GM21786 (cell line): ENCODE results near the gene MED13L.

ENCODE experiments used
- ATAC-seq: cut with Tn5 transposase; IDR thresholded peaks from one replicate; pipeline ENCODE4 v1.9.1; 2021; ENCODE audit not compliant: unreplicated experiment

Gene MED13L

DNA sequence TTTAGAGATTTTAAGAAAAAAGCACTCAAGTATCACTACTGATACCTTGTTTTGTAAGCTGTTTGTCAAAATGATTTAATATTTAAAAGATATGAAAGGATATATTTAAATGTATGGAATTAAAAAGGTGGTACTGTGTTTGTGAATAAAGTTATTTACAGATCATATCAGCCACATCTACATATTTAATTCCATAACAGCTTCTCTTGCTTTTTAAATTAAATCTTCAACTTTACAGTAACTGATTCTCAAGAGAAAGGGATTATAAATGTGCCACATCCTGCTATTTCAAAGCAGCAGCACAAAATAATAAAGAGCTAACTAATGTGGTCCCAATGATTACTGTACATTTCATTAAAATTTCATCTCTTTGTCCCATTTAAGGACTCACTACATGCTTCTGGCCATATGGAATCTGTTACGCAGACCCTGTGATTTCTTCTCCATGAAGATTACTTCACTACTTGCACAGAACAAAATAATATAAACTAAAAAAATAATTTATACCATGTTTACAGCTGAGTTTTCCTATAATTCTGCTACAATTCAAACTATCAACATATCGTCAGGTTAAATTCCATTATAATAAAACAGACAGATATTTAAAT, 117.8 kb downstream of the MED13L start:
- ATAC-seq = no peak

DNA sequence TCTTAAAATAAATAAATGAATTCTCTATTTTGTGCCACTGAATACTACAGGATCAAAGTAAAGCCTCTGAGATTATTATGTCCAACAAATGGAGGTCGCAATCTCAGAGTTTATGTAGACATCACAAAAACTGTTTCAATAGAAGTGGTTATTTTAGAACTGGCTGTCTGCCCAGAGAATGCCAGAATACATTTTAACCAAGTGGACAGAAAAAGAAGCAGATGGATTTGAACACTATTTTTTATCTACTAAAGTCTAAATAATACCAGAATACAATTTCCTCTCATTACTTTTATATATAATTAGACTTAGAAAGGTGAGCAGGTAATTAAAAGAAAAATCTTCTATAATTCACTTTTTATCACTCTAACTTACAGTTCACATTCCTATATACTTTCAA, 118.3 kb downstream of the MED13L start:
- ATAC-seq = no peak

DNA sequence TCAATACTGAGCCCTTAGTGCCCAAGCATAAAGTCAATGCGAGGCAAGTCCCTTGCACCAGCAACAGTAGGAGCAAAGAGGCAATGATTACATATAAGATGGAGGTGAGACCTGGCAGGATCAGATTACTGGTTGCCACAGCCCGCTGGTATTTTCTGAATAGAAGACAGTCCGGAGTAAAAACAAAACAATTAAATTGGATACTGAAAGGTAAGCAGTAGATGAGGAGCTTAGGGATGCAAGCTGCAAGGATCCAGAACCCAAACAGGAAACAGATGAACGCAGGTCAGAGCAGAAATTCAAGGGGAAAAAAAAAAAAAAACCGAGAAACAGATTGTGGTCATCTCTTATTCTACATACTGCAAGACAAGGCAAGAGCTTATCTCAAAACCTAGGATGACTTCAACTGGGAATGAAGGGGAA, 119.6 kb downstream of the MED13L start:
- ATAC-seq = no peak

DNA sequence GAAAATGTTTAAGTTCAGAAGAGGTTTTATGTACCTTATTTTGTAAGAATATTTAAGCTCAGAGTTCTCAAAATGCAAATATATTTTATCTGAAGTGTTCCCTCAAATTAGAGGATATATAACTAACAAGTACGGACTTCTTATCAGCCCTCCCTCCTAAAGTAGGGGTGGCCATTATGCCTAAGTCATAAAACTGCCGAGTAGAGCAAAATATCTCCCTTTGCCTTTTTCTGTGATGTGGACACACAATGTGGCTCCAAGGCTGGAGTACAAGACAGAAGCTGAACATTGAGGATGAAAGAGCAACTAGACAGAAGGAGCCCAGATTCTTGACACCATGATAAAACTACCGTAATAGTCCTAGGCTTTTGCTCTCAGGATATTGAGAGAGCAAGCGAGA, 120.9 kb downstream of the MED13L start:
- no peak for ATAC-seq

DNA sequence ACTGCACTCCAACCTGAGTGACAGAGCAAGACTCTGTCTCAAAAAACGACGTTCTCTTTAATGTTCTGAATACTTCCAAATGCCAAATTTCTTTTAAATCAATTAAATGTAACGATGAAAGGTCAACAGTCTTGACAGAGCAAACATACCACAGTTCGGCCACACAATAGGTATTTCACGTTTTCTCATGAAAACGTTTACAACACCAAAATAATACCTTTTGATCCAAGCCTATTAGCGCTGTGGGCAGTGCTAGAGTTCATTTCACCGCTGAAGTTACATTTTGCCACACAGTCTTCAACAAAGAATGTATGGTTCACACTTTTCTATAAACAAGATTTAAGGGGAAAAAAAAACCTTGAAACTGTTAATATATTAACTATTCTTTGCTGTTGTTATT, 122.1 kb downstream of the MED13L start:
- no peak for ATAC-seq

DNA sequence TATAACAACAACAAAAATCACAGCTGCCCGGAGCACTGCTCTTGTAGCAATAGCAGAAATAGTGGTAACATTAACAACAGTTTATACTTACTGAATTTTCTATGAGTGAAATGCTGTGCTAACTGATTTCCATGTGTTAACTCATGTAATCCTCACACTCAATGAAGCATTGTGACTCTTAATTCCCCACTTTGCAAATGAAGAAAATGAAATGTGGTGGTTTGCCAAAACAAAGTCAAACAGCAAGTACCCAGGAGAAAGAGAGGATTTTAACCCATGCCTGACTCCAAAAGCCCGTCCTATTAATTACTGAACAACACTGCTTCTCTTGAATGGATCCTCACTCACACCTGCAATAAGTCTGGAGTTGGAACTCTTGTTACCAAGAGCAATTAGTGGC, 123.5 kb downstream of the MED13L start:
- no peak for ATAC-seq

DNA sequence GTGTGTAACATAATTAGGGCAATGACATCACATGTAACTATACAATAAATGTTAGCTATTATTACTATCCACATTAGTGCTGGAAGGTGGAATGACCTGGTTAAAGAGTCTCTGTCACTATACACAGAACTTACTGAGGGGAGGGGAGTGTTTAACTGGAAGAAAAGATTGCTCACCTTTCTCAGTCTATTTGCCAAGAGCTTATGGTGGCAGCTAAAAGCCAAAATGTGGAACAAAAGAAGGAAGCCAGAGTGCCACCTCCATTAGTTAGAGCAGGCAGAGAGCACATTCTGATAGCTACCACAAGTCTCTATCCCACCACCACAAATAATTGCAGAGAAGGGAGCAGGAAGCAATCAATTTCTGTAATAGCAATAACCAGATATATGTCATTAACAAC, 124.4 kb downstream of the MED13L start:
- ATAC-seq = no peak

DNA sequence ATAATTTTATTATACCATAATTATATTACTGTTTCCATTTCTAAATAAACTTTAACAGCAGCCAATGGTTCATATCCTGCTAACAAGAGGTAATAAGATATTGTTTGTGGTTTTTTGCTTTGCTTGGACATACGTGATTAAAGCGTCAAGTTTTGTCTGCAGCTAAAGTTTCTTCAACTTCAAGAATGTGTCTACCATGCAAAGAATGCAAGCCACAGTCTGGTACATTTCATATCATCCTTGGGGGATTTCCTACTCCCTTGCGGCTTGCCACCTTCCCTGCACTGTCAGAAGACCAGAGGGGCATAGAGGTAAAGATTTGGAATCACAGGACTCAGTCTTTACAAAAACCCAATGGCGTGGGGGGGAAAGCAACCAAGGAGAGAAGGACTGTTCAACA, 125.2 kb downstream of the MED13L start:
- no peak for ATAC-seq

DNA sequence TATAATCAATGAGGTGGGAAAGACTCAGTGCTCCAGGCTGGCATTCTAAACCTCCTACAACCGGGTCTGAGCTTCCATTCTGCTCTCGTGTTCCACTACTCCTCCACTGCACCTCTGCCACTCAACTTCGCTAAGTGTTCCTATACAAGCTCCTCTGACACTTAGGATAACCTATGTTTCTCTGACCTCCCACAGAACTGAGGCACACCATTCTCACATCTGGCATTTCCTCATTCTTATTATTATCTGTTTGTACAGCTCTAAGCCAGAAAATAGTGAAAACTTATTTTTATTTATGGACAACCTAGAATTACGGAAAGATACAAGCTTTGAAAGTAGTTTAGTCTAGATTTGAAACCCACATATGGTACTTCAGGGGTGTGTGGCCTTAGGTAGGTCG, 127.0 kb downstream of the MED13L start:
- no peak for ATAC-seq

DNA sequence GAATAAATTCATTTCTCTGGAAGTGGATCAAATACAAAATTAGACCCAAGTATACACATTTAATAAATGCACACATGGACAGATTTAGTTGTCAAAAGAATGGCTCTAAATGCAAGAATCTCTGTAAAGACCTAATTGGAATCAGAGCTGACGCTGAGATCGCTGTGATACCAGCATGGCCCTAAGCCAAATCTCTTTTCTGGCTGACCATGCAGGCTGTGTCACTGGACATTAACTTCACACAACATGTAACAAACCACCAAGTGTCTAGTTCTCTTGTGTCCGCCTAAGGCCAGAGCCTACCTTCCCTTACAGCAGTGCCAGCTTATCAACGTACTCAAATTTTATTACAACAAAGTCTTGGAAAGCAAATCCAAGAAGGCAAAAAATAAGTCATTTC, 127.5 kb downstream of the MED13L start:
- ATAC-seq = no peak

DNA sequence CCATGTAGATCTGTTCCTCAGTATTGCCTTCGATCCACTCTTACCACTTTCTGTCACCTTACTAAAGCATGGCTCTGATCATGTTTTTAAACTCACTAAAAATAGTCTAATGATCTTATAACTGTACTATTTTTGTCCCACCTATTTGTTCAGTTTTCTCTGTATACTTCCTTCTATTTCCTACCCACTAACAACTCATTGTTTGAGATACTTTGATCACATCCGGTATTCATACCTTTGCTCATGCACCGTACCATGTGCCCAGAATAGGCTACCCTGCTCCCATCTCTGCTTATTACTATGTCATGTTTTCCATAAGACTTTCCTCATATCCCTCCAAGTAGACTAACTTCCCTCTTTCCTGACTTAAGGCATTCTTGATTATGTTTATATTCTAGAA, 128.6 kb downstream of the MED13L start:
- no peak for ATAC-seq

DNA sequence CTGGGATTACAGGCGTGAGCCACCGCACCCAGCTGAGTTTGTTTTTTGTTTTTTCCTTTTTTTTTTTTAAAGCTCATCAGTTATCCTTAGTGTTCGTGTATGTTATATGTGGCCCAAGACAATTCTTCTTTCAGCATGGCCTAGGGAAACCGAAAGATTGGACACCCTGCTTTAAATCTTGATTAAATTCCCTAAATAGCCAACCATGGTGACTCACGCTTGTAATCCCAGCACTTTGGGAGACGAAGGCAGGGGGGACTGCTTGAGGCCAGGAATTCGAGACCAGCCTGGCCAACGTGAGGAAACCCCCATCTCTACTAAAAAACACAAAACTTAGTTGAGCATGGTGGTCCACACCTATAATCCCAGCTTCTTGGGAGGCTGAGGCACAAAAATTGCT, 131.1 kb downstream of the MED13L start:
- ATAC-seq = no peak

DNA sequence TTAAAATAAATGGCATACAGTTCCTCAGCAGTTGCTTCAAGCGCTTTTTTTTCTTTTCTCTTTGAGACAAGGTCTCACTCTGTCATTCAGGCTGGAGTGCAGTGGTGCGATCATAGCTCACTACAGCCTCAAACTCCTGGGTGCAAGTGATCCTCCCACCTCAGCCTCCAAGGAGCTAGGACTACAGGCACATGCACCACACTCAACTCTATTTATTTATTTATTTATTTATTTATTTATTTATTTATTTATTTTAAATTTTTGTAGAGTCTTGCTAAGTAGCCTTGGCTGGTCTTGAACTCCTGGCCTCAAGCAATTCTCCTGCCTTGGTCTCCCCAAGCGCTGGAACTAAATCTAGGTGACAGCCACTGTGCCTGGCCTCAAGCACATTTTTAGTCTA, 132.0 kb downstream of the MED13L start:
- no peak for ATAC-seq

DNA sequence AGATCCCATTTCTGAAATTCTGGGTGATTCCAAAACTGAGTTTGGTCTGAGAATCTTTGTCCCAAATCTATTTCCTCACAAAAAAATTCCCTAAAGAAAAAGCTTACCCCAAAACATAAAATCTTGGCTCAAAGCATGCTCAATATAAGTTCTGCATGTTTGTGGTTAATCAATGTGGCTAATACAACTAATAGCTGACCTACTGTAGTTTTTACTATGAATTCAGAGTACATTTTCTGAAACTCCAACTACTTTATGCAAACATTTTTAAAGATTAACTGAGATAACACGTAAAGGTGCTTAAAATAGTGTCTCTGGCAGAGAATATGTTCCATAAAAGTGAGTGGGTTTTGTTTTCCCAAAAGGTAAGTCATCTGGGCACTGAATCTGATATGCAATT, 133.1 kb downstream of the MED13L start:
- no peak for ATAC-seq

DNA sequence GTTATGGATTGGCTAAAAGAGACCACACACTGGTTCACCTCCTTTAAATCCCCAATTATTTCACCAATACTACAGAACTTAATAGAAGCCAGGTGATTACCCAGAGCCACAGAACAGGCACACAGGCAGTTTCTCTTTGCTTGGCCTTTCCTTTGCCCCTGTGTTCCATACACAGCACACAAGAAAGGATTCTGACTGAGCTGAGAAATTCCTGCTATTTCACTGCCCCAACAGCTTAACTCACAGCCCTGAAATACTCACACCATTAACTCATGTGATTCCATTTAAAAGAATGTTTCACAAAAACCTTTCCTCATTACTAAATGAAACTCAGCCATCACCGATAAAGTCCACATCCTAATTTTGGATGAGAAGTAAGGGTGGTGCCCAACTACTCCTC, 133.6 kb downstream of the MED13L start:
- ATAC-seq = no peak

DNA sequence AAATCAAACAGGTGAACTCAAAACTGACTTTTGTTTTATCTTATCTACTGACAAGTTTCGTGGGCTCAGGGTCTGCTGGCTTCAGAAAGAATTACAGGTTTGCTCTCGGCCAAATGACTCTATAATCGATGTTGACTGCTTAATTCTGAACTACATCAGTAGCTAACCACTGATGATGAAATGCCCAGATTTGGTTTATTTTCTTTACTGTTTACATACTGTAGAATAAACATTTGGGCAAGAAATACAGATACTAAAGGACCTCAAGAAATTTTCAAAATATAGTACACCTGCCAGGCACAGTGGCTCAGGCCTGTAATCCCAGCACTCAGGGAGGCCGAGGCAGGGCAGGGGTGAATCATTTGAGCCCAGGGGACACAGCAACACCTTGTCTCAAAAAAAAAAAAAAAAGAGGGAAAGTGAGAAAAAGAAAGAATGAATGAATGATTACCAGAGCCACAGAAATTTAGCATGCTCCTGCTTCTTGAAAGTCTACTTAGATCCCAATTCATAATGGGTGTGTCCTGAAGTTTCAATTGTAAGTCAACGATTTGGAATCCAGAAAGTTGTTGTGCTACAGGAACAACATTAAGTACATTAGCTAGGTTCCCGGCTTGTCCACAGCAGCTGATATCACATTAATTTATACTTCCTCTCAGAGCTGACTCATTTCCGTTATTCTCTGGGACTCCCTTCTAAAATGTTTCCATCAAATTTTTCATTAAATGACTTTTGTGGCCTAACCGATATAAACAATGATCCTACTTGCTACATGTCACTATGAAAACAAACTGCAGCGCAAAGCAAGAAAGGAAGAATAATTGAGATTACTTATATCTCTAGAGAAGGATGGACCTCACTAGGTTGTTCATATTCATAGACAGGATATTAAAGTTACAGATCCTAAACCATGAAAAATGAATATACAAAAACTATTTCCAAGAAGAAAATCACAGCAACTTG, 134.3 kb downstream of the MED13L start:
- ATAC-seq = no peak

DNA sequence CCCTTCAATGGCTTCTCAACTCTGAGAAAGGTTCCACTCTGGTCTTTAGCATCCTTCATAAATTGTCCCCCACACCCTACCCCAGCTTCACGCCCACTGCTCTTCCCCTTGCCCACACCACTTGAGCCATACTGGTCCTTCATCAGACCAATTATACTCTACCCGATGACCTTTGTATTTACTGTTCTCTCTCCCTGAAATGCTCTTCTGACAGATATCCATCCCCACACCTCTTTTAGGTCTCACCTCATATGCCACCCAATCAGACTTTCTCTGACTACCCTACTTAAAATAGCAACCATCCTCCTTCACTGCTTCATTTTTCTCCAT, 135.7 kb downstream of the MED13L start:
- no peak for ATAC-seq

DNA sequence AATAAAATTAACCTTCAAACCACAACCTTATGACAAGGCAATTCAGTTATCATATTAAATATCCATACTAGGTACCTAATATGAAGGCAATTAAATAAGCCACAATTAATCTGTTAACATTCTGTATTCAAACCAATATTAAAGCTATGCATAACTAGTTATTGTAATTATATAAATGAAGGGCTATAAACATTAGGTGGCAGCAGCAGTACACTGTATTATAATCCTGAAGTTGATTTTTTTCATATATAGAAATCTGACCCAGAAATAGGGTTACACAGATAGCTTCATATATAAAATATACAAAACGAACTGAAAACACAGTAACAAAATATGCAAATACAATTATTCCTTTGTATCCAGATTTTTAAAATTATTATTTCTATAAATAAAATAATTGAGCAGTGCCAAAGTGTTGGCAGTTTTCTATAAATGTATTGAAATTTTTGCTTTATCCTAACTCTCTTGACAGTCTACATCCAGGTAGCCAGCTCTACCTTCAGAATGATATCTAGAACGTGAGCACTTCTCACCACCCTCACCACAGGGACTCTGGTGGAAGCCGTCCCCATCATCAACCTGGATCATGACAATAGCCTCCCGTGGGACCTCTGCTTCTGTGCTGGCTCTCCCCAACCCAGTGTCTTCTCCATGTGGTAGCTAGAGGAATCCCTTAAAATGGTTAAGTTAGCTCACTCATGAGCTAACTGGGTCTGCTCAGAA, 136.2 kb downstream of the MED13L start:
- ATAC-seq = no peak

DNA sequence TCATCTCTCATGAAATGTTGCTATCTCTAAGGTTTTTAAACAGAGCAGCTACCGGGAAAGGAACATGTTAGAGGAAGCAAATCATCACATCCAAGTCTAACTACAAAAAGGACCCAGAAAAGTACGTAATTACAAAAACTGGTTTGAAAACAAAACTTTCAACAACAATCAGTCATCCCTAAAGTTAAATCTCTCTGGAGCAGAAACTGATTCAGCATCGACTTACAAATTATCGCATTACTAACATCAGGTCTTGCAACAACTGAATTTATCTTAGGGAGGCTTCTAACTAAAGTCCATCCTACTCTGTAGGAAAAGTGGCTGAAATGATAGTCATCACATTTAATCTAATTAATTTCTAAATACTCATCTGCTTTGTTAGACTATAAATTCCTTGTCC, 137.0 kb downstream of the MED13L start:
- no peak for ATAC-seq

DNA sequence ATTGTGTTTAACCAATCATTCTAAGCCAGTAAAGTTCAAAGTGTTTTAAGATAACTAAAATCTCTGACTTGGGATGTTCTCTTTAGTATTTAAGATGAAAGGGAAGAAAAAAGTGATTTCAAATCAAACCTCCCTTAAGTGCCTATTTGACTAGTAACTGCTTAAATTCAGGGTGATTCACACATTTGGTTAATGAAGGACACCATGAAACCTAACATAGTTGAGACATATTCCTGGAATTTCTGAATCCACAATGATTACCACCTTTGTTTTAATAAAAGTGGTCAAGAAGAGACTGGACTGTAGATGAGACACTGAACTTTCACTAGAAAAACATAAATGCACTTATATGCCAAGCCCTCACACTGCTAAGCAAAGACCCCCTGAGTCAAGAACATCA, 138.7 kb downstream of the MED13L start:
- ATAC-seq = no peak

DNA sequence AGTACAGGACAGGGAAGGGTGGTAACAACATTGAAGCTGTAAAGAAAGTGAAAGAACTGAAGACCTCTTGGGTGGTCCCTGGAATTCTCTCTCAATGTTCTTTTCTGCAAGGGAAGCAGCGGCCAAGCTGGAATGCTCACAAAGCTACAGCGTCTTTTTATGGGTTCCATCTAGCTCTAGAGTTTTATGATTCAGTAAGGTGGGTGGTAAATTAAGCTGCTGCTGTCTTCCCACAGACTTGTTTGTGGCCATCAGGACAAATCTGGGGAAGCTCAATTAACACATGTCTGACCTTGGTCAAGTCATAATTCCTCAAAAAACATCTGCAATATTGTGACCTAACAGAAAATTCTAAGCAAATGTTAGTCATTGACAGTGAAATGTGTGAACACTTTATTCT, 139.1 kb downstream of the MED13L start:
- ATAC-seq = no peak

DNA sequence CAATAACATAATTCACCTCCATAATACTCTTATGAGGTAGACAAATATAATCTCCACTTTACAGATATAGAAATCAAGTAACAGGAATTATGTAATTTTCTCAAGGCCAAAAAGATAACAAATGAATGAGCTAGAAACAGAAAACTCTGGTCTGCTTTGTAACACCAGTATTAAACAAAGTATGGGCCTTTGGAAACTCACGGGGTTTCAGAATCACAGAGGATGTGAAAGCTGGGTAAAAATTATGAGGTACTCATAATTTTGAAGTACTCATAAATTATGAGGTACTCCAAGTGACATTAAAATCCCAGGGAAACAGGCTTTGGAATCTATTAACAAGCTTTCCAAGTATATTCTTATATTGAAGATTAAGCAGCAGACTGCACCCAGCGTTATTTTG, 140.2 kb downstream of the MED13L start:
- ATAC-seq = no peak
